ENCODE results near the gene PLCB1.

The PLCB1 gene

DNA sequence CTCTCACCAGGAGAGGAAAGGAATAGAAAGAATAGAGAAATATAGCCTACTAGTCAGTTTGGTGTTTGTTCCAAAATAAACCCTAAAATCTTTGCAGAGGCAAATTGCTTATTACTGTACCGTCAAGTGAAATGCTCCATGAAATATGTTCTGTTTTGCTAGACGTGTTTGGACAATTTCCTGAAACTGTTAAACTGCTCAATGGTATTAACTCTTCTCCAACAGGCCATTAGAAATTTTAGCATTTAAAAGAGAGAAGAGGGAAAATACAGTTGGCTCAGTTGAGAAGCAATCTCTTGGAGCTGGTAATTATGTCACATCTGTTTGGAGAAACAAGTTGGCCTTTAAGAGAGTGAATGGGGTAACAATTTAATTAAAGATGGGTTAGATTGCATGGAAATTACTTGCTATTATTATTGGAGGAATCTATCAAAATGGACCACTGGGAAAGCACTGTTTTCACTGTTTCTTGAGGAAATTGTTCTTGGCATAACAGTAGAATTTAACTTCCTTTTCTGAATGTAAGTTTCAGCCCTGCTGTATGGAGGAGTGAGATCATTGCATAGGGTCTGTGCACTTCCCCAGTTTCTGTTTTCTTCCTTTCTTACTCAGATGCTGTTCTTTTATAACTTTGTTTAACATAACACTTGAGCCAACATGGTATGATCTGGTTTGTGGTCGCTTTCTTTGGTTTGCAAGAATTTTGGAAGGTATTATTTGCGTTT, 373.6 kb downstream of the PLCB1 start:
- DNase-seq (ENCODE audit: low read depth in 2 of 2): no peak

DNA sequence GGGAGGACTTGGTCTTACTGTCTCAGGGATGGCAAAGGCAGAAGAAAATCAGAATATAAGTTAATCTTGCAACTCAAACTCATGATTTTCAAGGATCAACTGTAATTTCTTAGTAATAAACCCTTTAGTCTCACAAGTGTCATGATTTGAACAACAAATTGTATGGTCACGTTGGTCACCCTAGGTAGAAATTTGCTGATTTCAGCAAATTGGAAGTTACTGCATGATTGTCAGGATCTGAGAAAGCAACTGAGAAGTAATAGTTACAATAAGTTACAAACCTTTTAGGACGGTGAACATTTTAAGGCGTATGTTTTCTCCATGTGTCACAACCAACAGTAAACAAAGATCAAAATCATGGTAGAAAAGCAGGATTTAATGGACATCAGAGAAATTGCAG, 375.2 kb downstream of the PLCB1 start:
- DNase-seq (ENCODE audit: low read depth in 2 of 2): no peak

DNA sequence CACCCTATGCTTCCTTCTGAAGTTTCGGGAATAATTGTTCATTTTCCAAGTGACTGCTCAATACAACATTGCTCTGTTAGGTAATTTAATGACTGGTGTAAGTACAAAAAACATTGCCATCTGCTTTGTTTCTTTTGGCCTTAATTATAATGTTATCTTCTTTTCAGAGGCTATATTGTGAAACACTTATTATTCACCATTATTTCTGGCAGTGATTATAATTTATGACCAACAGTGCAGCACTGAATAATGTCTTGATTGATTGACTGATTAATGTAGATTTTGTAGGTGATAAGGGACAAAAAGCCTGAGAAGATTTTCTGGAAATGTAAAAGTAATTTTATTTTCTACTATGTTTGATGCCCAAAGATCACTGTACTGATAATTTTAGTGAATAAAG, 377.7 kb downstream of the PLCB1 start:
- no peak for DNase-seq (ENCODE audit: low read depth in 2 of 2)

DNA sequence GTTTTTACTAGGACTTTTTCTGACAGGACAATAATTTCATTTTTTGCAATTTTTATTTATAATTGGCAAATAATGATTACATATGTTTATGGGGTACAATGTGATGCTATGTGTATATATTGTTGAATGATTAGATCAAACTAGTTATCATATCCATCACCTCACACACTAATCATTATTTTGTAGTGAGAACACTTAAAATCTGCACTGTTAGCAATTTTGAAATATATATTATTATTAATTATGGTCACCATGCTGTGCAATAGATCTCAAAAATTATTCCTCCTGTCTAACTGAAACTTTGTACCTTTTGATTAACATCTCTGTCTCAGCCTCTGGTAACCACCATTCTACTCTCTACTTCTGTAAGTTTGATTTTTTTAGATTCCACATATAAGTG, 378.7 kb downstream of the PLCB1 start:
- no peak for DNase-seq (ENCODE audit: low read depth in 2 of 2)

DNA sequence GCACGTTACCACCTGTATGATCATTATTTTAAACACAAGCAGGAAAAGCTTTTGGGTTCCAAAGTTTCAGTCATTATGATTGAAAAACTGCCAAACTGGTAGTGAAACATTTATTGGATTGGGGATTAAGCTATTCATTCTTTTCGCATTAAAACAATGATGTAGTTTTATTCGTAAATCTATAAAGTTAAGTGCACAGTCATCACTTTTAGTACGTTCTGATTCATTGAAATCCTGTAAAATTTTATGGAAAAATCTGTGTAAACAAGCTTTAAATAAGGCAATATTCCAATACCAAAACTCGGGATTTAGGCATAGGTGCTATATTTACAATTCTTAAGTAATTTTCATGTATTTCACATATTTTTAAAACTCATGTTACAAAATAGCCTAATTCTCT, 379.9 kb downstream of the PLCB1 start:
- no peak for DNase-seq (ENCODE audit: low read depth in 2 of 2)

DNA sequence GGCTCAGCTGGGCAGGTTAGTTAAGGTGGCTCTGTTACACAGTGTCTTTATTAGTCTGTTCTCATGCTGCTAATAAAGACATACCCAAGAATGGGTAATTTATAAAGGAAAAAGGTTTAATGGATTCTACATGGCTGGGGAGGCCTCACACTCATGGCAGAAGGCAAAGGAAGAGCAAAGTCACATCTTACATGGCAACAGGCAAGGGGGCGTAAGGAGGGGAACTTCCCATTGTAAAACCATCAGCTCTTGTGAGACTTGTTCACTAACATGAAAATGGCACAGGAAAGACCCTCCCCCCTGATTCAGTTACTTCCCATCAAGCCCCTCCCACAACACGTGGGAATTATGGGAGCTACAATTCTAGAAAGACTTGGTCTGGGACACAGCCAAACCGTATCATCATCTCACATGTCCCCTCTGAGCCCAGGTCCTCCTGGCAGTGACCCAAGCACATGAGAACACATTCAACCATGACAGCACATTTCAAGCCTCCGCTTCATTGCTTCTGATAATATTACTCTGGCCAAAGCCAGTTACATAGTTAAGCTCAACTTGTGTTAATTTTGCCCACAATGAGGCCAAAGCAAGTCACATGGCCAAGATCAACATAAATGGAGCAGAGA, 383.9 kb downstream of the PLCB1 start:
- DNase-seq (ENCODE audit: low read depth in 2 of 2): no peak

DNA sequence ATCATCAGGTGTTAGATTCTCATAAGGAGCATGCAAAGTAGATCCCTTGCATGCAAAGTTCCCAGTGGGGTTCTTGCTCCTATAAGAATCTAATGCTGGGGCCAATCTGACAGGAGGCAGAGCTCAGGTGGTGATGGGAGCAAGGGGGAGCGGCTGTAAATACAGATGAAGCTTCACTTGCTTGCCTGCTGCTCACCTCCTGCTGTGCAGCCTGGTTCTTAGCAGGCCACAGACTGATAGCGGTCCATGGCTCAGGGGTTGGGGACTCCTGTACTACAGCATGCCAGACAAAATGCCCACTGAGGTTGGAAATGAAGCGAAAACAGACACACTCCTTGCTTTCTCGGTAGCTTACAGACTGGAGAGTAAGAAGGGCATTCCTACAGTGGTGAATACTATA, 386.8 kb downstream of the PLCB1 start:
- DNase-seq (ENCODE audit: low read depth in 2 of 2): no peak

DNA sequence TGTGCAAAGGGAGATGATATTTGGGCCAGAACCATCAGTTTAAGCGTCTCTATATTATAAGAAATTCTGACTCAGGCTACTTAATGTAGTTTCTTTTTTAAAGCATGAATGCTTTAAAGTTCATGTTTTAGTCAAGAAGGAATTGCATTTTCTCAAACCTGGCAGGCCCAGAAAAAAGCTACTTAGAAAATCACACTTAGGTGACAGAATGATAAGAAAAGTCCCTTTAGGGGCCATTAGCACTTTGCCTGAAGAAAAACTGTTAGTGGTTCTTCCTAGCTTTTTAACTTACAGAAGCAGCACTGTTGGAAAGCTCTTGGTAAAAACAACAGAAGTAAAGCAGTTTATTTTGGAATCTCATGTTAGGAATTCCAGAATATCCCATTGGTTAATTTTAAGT, 387.8 kb downstream of the PLCB1 start:
- no peak for DNase-seq (ENCODE audit: low read depth in 2 of 2)

DNA sequence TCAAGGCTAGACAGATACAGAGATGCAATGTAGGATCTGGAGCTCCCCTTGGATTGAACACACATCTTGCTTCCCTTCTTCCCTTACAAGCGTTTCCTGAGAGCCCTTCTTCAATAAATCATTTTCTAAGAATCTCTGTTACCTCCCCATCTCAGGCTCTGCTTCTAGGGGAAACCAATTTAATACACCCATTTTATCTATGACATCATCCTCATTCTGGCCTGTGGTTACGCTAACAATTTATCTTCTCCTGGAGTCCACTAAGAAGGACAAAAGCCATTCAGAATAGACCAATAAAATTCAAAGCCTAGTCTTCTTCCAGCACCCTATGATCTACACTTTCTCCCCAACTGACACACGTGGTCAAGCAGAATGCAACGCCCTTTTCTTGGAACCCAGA, 390.1 kb downstream of the PLCB1 start:
- no peak for DNase-seq (ENCODE audit: low read depth in 2 of 2)

DNA sequence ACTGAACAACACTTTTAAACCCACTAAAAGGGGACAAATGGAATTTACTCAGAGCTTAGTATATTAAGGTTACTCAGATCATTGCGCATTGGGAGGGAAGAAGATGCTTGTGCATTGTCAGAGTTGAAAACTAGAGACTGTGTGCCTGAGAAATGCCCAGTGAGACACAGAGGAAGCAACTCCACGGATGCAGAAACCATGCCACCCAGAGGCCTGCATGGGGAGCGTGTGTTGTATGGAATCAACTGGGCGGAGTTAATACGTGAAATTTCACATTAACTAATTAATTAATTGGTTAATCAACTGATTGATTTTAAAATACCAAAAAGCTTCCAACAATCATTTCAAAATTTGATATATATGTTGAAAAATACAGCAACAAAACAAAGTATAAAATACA, 391.6 kb downstream of the PLCB1 start:
- DNase-seq (ENCODE audit: low read depth in 2 of 2): no peak

DNA sequence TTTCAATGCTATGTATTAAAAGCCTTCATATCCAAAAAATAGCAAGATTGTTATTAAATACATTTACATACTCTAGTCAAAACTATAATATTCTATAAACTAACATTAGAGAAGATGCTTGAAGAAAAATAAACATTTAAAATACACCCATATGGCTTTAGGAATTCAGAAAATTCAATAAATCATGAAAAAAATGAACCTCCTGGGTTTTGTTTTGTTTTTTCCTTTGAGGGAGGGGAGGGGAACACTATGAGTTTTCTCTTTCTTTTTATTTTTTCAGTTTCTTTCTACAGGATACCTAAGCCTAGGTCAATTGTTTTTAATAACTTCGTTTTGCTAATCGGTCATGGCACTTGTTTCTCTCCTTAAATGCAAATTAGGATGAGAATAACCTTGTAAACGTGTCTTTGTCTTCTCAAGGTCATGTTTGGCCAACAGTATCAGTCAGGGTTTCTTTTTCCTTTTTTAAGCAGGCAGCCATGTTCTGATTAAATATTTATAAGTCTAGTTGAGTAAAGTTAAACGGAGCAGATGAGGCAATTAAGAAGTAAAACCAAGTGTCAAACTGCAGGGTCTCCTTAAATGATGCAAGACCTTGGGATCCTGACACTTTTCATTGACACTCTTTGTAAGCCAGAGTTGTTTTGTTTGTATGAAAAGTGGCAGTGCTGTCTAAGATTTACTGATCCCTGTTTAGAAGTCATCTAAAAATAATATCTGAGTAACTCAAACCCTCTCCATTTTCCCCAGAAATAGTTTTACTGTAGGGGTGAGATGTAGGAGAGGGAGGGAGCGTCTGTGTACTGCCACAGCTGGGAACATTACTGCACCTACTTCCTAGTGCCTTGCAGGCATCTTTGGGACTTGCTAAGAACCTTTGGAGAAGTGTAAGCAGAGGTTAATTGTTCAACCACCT, 392.3 kb downstream of the PLCB1 start:
- DNase-seq (ENCODE audit: low read depth in 2 of 2): no peak

DNA sequence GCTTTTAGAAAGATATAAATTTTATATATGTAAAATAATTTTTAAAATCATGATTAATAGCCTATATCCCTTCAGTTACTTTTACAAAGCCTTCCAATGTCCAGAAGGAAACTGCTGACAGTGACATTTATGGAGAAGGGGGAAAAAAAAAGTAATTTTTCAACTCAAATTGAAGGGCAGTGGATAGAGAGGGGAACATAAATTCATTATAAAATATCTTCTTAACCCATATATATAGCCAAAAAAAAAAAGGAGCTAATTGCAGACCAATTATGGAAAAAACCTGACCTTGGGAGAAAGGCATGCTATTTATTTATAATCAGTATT, 392.9 kb downstream of the PLCB1 start:
- no peak for DNase-seq (ENCODE audit: low read depth in 2 of 2)

DNA sequence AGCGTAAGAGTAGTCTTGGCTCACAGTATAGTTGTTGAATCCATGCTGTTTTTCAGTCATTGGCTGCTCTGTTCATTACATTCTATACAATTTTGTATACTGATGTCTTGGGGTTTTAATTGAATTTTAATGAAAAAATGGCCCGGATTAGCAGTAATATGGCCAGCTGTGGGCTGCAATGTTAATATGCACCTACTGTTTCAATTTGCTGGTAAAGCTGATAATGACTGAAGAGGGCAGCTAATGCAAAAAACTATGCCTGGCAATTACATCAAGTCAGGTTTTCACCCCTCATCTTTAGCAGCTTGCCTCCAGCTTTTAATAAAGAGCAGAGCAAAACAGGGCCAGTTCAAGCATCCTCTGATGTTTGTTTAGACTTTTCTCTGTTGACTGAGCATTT, 394.5 kb downstream of the PLCB1 start:
- no peak for DNase-seq (ENCODE audit: low read depth in 2 of 2)

DNA sequence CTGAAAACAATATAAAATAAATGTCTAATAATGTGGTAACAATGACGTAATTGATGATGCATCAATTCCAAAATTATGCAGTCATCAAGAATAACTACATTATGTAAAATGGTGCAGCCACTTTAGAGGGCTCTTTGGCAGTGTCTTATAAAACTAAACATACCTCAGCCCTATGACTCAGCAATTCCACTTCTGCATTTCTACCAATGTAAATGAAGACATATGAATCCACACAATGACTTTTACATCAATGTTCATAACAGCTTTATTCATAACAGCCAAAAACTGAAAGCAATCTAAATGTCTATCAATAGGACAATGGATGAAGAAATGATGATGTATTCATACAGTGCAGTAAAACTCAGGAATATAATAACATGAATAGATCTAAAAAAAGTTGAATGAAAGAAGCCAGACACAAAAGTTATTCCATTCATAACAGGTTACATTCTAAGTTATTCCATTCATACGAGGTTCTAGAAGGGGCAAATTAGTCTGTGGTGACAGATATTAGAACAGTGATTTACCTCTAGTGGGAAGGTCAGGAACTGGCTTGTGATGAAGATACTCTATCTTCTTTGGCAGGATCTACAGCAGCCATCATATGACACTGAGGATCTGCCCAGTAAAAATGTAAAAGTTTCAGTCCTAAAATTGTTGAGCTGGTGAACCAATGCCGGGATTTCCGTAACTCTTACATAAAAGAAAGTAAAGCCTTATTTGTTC, 396.1 kb downstream of the PLCB1 start:
- no peak for DNase-seq (ENCODE audit: low read depth in 2 of 2)

DNA sequence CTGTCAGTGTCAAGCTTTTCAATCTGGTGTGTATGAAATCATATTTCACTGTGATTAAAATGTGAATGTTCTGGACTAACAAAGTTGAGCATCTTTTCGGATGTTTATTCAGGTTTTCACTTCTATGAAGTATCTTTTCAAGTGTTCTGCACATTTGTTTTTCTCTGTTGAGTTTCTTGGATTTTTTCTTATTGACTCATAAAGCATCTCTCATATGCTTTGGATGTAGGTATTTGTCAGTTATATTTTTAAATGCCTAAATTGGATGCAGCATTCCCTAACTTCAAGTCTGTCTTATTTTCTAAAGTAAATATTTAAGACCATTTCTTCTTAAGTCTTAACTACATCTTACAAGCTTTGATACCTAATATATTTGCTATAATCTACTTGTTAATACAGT, 398.0 kb downstream of the PLCB1 start:
- no peak for DNase-seq (ENCODE audit: low read depth in 2 of 2)

DNA sequence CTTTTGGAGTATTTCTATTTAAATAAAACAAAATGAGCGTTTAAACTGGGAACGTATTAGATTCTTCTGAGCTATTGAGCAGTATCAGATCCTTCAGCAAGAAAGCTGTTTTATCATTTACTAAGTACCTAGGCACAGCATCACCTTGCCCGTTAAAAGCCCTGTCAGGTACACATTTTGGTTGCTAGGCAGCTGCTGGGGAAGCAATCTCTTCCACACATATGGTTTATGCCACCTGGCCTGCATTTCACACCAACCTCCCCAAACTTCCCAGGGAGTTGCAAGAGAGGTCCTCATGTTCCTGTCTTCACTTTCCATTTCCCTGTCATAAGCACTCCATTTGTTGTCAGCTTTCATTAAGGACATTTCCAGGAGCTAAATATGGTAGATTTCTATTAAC, 400.1 kb downstream of the PLCB1 start:
- no peak for DNase-seq (ENCODE audit: low read depth in 2 of 2)

DNA sequence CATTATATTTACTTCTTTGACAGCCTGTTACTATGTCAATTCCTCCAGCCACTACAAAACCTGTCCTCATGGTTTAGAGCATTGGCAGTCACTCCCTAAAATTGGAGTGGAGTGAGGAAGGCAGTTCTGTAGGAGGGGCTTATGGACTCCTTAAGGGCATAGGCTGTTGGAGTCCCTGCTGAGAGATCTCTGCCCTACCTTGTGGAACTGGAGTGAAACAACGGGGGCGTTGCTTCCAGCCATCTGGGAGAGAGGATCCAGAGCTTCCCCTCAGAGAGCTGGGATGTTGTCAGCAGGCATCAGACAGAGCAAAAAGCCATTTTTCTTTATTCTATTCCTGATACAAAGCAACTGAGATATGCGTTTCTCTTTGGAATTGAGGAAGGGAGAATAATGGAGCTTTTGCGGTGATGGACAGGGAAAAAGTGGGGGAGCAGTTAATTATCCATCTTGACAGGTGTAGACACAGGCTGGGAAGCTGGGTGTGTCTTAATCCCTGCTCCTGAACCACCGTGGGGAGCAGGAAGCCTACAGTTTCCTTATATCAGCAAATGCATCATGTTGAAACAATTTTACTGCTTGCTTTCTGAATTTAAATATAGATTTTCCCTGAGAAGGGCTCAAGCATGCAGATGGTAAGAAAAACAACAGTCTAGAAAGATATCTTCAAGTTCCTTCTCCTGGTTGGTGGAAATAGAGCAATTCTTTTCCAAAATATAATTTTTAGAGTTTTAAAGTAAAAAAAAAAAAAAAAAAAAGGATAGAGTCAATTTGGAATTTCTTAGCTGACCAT, 402.5 kb downstream of the PLCB1 start:
- DNase-seq (ENCODE audit: low read depth in 2 of 2): no peak

DNA sequence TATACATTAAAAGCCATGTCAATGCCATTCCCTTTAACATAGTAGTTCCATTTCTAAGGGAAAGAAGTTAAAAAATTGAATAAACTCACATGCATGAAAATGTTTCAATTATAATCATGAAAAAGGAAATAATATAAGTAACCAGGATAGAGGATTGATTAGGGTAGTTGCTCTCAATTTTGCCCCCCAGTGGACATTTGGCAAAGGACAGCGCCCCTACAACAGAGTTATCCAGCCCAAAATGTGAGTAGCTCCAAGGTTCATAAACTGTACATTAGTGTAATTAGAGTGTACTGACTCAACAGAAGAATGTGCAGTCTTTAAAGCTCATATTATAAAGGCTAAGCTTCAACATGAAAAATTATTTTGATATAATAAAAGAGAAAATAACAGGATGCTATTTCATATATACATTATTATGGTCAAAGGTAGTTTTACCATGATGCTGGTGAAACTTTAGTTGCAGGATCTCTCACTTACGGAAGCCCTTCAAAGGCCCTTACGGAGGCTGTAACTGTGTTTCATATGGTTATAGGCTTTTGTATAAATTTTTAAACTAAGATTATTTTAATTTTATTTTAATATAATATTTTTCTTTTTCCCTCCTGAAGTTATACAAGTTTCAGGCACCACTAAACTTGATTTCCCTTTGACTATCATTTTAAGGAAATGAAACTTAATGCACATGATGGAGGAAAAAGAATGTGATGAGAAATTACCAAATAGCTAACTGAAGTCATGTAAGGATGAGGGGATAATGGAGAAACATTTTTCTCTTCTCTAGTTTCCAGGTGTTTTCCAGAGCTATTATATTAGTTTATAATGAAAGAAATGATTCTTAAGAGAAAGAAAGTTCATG, 403.6 kb downstream of the PLCB1 start:
- DNase-seq (ENCODE audit: low read depth in 2 of 2): no peak

DNA sequence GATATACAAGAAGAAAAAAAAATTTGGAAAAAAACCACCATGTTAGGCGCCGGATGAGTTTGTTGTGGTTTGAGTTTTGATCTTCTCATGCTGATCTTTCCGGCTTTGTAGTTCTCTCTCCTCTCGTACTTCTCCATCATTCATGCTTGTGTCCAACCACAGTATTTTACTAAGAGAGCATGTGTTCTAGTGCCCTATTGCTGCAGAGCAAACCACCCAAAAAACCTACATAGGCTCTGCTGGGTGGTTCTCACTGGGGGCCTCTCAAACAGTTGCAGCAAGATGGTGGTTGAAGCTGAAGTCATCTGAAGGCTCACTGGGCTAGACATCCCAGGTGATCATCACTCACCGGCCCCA, 404.2 kb downstream of the PLCB1 start:
- DNase-seq (ENCODE audit: low read depth in 2 of 2): no peak

DNA sequence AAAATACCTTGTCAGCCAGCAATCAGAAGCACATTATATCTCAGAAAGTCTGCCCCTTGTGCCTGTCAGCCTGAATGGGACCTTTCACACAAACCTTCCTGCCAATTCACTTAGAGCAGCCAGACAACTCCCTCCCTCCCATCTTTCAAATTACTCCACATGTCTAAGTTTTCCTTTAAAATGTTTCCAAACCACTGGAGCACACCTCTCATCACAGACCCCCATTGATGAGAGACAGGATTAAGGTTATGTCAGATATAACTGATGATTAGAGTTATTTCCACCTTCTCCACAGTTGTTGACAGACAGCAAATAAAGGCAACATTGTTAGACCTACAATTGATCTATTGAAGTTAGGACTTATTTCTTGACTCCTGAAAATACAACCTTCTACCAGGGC, 408.4 kb downstream of the PLCB1 start:
- DNase-seq (ENCODE audit: low read depth in 2 of 2): no peak

DNA sequence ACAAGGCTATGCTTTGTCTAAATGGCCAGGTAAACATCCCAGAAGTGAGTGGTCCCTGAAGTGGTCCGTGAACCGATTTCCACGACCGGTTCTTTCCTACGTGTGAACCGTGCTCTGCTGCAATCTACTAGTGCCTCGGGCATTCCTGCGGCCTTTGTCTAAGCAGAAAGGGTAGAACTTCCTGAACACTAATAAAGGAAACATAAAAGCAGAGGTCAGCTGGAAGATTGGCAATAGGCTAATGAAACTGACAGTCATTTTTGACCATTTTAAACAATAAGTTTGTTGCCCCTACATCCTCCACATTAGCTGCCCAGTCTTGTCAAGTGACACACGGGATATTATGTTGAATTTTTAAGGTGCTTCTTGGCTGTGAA, 410.0 kb downstream of the PLCB1 start:
- no peak for DNase-seq (ENCODE audit: low read depth in 2 of 2)

Measured in stimulated activated CD4-positive, alpha-beta T cell treated with anti-CD3 and anti-CD28 coated beads, Interleukin-15, amount 100 ng/mL, for 48 hours (primary cell).